ENCODE measurements around the gene ATG13.
A peak's percentile ranks its signal among the peaks of the same experiment; 100 is the strongest.
"Not testable (repeated sequence)": the region's sequence is repeated elsewhere in the genome, so short reads cannot be mapped to it uniquely, and the experiment has no call there.

ATG13 gene

DNA sequence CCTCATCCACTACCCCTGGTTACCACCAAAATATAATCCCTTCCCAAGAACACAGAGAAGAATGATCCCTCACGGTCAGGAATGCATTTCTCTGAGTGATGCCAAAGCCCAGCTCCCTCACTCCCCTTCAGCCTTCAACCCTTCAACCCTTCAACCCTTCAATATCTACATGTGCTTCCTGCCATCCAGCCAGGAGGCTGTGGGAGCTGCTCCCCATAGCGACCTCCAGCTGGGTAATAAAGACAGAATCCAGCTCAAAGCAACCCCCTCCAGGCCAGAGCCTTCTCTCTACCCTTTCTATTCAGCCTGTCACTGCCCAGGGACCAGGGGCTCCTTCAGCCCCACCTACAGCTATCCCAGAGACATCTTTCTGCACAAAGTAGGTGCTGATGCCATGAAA lies 80.4 kb downstream of the ATG13 start:
- DNase-seq (ENCODE audit: low read depth) = no peak

DNA sequence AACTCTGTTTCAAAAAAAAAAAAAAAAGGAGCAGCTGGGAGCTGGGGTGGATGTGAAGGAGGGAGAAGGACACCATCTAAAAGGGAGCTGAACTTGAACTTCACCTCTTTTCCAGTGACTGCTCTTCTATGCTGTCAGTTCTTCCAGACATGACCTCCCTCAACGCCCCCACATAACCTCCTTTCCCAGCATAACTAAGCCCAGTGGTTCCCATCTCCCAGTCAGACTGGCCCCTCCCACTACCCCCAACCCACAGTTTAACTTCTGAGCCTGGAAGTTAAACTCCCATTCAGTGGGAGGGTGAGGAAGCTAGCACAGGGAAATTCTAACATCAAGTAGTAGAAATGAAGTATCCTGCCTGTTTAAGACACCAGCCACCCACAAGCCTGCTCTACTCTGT lies 81.2 kb downstream of the ATG13 start:
- no peak for DNase-seq (ENCODE audit: low read depth)

DNA sequence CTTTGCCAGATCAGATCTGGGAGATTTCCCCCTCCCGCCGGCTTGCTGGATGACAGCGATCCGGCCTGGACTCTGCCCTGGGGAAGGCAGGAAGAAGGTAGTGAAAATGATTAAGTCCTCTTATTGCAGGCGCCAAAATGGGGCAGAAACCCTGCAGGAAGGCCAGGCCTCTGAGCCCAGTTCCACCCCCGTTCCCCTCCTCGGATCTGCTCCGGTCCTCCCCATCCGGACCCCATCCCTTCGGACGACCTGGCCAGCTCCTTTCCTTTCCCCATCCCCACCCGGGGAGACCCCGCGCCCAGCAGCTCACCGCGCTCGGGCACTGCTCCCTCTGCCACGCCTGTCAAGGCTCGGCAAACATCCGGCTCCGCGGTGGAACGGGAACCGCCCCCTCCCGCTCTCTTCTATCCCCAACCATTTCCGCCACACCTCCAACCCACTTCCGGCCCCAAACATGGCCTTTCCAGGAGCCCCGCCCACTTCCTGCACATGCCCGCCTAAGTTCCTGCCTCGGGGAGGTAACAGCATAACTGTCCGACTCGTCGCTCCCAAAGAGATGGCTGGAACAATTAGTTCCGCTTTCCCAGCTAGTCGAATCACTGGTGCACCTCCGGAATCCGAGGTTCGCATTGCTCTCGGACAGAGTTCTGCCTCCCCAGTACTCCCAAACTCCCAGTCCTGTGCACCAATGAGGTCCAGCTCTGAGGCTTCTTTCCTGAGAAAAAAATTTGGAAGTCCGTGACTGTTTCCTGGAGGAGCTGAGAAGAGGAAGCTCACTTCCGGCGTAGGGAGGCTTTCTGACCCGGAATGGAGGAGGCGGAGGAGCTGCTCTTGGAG lies 83.1 kb downstream of the ATG13 start, which contains the start of the genes ARHGAP1 and ZNF408:
Gene ARHGAP1 (minus strand): TSS at position 379 of the 837 bp plus-strand sequence. CDS start 4,512 bp downstream, outside the sequence.
Gene ZNF408 (plus strand): TSS at position 791 of the 837 bp plus-strand sequence. CDS start 17 bp downstream, at position 808.
- peak; percentile 91 for DNase-seq (ENCODE audit: low read depth)

DNA sequence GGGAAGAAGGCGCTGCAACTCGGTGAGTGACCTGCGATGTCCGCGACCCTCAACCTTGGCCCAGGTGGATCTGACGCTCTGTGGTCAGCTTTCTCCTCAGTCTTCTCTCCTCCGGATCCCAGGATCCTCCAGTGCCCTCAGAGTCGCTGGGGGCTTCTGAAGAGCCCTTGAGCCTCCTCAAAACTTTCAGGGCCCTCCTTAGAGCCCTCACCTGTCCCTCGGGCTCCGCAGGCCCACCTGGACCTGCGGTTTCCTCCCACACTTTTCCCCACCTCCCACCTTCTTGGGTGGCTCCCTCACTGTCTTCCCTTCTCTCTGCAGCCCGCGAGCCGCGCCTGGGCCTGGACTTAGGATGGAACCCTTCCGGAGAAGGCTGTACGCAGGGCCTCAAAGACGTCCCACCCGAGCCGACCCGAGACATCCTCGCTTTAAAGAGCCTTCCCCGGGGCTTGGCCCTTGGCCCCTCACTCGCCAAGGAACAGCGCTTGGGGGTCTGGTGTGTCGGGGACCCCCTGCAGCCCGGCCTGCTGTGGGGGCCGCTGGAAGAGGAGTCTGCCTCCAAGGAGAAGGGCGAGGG lies 83.8 kb downstream of the ATG13 start:
- no peak for DNase-seq (ENCODE audit: low read depth)

DNA sequence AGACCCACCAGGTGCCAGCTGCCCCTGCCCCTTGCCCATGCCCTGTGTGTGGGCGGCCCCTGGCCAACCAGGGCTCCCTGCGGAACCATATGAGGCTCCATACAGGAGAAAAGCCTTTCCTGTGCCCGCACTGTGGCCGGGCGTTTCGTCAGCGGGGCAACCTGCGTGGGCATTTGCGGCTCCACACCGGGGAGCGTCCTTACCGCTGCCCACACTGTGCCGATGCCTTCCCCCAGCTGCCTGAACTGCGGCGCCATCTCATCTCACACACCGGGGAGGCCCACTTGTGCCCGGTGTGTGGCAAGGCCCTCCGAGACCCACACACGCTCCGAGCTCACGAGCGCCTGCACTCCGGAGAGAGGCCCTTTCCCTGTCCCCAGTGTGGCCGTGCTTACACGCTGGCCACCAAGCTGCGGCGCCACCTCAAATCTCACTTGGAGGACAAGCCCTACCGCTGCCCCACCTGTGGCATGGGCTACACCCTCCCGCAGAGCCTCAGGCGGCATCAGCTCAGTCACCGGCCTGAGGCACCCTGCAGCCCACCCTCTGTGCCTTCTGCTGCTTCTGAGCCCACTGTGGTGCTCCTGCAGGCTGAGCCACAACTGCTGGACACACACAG lies 87.8 kb downstream of the ATG13 start:
- no peak for DNase-seq (ENCODE audit: low read depth)

DNA sequence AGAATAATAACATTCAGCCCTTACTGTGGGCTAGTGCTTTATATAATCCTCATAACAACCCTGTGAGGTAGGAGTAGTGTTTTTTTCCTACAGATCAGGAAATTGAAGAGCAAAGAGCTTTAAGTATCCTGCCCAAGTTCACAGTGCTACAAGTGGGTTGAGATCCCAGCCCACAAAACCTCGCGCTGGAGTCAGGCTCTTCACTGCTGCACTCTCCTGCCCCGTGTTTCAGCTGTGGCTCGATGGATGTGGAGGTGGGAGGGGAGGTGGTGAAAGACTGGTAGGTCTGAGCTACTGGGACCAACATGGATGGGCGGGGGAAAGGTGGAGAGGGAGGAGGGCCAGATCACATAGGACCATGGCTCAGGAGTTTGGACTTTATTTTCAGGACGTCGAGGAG lies 89.5 kb downstream of the ATG13 start:
- no peak for DNase-seq (ENCODE audit: low read depth)

DNA sequence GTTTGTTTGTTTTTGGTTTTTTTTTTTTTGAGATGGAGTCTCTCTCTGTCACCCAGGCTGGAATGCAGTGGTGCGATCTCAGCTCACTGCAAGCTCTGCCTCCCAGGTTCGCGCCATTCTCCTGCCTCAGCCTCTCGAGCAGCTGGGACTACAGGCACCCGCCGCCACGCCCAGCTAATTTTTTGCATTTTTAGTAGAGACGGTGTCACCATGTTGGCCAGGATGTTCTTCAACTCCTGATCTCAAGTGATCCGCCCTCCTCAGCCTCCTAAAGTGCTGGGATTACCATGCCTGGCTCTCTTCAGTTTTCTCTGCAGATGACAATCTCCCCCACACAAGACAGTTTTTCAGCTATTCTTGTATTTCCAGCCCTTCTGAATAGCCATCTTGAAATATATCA lies 92.0 kb downstream of the ATG13 start:
- not testable (repeated sequence) for DNase-seq (ENCODE audit: low read depth)

DNA sequence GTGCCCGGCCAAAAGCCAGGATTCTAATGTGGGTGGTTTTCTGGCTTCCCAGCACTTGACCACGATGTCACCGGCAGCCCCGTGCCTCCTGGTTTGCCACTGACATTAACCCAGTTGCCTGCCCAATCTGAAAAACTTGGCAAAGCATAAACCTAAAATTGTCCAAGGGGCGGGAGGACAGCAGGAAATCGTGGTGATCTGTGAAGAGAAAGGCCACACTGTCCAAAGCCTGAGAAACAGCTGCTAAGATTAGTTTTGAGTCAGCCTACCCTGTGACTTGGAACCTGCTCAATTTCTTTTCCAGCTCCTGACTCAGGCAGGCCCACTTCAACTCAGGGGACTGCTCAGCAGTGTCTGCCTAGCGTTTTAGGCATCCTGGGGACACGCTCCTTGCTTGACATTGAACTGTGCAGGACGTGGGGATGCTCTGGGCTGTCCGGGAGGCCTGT lies 93.5 kb downstream of the ATG13 start:
- DNase-seq (ENCODE audit: low read depth) = no peak

DNA sequence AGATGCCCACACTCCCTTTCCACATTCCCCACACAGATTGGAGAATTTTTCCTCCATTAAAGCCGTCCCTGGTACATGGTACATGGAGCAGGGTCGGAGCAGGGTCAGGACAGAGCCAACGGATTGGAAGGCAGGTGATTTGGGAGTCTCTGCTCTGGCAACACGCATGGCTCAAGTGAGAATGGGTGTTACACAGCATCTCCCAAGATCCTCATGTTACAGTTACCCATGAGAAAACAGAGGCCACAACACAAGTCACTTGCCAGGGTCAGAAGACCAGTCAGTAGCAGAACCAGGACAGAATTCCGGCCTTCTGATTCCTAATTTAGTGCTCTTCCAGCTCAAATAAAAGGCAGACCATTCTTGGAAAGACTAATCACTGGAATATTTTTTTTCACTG lies 94.0 kb downstream of the ATG13 start:
- DNase-seq (ENCODE audit: low read depth) = no peak

DNA sequence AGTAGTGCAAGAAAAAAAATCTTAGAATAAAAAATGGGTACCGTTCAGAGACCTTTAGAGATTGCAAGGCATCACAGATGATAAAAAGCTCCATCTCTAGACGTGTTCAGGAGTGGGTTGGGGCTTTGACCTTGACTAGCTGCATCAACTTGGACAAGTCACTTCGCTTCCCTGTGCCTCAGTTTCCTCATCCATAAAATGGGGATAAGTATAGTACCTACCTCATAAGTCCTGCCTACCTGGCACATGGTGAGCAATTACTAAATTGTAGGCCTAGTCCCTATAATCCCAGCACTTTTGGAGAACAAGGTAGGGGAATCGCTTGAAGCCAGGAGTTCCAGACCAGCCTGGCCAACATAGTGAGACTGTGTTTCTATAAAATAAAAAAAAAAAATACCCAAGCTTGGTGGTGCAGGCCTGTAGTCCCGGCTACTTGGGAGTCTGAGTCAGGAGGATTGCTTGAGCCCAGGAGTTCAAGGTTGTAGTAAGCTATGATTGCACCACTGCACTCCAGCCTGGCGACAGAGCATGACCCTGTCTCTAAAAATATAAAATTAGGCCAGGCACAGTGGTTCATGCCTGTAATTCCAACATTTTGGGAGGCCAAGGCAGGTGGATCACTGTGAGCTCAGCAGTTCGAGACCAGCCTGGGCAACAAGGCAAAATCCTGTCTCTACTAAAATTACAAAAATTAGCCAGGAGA lies 95.7 kb downstream of the ATG13 start:
- DNase-seq (ENCODE audit: low read depth) = no peak

DNA sequence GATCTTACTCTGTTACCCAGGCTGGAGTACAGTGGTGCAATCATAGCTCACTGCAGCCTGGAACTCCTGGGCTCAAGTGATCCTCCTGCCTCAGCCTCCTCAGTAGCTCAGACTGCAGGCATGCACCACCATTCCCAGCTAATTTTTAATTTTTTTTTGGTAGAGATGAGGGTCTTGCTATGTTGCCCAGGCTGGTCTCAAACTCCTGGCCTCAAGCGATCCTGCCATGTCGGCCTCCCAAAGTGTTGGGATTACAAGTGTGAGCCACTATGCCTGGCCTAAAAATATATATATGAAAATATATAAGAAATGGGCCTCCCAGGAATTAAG lies 100.4 kb downstream of the ATG13 start:
- not testable (repeated sequence) for DNase-seq (ENCODE audit: low read depth)

DNA sequence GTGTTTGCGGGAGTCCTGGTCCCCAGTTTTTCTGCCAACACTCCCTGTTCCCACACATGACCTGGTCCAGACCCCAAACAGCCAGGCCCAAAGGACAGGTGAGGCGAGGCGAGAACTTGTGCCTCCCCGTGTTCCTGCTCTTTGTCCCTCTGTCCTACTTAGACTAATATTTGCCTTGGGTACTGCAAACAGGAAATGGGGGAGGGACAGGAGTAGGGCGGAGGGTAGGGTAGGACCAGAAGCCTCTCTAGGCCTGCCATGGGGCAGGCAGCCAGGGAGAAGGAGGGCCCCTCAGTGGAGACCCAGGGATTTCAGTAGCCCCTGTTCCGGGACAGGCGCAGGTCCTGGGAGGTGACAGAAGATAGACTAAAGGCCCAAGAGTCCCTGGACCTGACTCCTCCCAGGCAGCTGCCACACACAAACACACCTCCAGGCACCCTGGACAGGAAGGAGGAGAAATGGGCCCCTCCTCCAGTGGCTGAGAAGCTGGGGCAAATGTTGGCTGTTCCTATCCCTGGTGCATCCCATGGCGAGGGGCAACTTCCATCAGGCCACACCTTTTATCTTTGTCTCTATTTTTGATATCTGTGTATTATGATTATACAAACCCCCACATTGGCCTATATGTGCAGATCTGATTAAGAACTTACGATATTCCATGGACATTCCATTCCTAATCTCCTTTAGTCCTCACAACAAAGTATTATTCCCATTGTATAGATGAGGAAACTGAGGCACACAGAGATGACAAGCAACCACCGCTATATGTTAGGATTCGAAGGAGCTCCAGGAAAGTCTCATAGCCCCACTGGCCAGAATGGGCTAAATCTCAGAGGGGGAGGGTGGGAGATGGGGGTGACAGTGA lies 101.0 kb downstream of the ATG13 start:
- no peak for DNase-seq (ENCODE audit: low read depth)

DNA sequence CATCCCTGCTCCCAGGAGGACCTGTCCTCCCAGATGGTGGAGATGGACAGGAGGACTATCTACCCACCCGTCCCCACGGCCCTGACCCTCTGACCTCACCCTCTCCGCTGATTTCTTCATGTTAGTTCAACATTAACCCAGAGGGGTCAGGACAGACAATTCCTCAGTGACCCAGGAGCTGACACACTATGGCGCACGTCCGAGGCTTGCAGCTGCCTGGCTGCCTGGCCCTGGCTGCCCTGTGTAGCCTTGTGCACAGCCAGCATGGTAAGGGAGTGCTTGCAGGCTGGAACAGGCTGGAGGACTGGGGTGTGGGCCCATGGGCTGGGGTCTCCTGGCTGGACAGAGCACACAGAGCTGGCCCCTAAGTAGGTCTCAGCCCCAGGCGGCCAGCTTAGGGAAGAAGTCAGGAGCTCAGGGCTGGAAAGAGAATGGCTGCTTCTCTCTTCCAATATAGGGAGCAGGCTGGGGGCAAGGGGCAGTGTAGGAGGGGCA lies 101.7 kb downstream of the ATG13 start, which contains the start of gene F2:
Gene F2 (plus strand): TSS at position 166 of the 495 bp plus-strand sequence. CDS start 23 bp downstream, at position 189.
- DNase-seq (ENCODE audit: low read depth) = no peak

DNA sequence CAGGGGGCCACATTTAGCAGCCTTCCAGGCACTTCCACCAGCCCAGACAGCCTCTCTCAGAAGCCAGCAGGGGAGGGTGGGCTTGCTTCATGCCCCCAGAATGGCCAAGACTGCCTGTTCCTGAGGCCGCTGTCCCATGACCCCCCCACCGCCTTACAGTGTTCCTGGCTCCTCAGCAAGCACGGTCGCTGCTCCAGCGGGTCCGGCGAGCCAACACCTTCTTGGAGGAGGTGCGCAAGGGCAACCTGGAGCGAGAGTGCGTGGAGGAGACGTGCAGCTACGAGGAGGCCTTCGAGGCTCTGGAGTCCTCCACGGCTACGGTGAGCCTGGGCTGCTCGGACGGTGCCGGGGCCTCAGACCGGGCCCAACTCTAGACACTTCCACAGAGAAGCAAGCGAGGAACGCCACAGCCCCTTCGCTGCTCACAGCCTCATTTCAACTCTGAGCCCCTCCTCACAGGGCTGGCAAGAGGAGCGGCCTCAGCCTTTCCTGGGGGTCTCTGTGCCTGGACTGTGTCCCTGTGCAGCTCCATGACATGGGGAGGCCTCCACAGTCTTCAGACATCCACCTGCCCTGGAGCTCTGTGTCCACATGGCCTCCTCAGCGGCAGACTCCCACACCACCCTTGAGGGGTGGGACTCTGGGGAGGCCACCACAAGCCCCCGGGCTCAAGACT lies 102.3 kb downstream of the ATG13 start:
- DNase-seq (ENCODE audit: low read depth) = no peak

DNA sequence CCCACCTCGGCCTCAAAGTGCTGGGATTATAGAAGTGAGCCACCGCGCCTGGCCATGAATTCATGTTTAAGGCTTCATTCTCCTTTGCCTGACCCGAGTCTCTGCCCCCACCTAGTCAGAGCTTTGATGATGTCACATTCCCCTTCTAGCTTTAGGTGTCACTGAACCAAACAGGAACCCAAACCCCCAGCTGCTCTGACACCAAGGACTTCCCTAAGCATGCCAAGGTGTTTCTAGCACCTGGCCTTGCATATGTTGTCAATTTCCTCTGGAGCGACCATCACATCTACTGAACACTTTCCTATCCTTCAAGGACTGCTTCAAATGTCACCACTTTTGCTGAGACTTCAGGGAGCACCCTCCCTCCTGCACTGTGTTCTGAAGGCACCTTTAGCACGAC lies 103.9 kb downstream of the ATG13 start:
- no peak for DNase-seq (ENCODE audit: low read depth)

DNA sequence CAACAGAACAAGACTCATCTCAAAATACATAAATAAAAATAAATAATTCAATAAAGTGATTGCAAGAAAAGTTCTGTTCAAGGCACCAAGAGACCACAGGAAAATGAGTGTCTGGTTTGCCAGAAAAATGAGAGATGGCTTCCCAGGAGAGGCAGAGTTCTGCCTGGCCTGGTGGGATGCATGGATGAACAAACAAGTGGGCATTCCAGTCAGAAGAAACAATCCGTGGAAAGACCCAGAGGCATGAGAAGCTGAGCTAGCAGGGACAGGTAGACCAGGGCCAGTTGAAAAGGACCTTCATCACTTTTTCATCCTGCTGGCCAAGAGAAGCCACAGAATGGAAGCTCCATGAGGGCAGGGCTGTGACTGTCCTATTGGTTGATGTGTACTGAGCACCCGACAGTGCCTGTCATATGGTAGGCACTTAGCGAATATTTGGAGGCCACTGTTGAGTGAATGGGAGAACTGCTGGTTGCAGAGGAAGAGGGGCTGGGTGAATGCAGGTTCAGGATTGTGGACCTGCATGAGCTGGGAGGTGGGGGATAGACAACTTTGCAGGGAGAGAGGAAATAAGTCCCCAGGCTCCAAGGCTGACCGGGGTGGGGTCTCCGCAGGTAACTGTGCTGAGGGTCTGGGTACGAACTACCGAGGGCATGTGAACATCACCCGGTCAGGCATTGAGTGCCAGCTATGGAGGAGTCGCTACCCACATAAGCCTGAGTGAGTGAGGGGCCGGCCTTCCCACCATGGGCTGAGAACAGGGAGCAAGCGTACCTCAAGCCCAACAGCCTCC lies 105.4 kb downstream of the ATG13 start:
- no peak for DNase-seq (ENCODE audit: low read depth)

DNA sequence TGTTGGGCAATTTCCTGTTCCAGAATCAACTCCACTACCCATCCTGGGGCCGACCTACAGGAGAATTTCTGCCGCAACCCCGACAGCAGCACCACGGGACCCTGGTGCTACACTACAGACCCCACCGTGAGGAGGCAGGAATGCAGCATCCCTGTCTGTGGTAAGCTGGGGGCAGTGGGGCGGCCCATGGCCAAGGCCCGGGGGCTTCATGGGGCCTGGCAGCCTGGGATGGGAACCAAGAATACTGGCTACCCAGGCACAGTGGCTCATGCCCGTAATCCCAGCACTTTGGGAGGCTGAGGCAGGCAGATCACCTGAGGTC lies 106.0 kb downstream of the ATG13 start:
- DNase-seq (ENCODE audit: low read depth) = no peak

DNA sequence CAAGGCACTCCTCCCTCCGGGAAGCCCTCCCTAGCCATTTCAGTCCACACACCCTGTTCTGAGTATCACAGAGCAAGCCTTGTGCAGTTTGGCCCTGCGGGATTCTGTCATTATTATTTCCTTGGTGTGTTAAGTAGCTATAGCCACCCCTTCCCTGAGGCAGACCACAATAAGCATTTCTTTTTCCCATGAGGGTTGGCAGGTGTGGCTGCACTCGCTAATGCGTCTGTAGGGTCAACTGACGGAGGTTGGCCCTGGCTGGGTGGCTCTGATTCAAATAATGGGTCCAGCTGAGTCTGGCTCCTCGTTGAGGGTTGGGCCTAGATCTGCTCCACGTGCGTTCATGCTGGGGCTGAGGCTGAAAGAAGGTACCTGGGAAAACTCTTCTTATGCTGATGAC lies 106.7 kb downstream of the ATG13 start:
- no peak for DNase-seq (ENCODE audit: low read depth)
